Activated CD4-positive, alpha-beta T cell treated with anti-CD3 and anti-CD28 coated beads, Interleukin-2, amount 10 ng/mL, durations not matched to agents 7 days and 5 days (primary cell): Measurements from ENCODE around the gene IGF2R. TPM values are rescaled to one million over a fixed set of nuclear protein-coding genes. Genes with fewer than 3 reads are reported as not detected.
A peak's percentile ranks its signal among the peaks of the same experiment; 100 is the strongest.

Source experiments
- CTCF ChIA-PET: fragments of 350-600 bp; sonication (Branson Sonifier 250); formaldehyde crosslinking; loops from one replicate; lab custom pipeline; 2021; ENCODE audit warnings: antibody characterized with exemption; lab: Charles Lee
- POLR2A ChIA-PET: fragments of 350-600 bp; sonication (Branson Sonifier 250); formaldehyde crosslinking; loops from one replicate; lab custom pipeline; 2021; ENCODE audit warnings: antibody characterized with exemption; lab: Charles Lee
- DNase-seq: peaks from one replicate; pipeline ENCODE4 v3.0.0-alpha.2; 2020
- H3K27ac Mint-ChIP-seq: one replicate; pipeline ENCODE4 v1.8.0; 2021; ENCODE audit warnings: mild to moderate bottlenecking, moderate library complexity, mixed read lengths
- H3K27me3 Mint-ChIP-seq: one replicate; pipeline ENCODE4 v1.8.0; 2021; ENCODE audit warnings: mixed read lengths
- H3K36me3 Mint-ChIP-seq: one replicate; pipeline ENCODE4 v1.8.0; 2021; ENCODE audit warnings: low read depth, mixed read lengths
- H3K4me1 Mint-ChIP-seq: one replicate; pipeline ENCODE4 v1.8.0; 2021; ENCODE audit warnings: mixed read lengths
- H3K4me3 Mint-ChIP-seq: one replicate; pipeline ENCODE4 v1.8.0; 2021; ENCODE audit warnings: mild to moderate bottlenecking, moderate library complexity, mixed read lengths
- H3K9me3 Mint-ChIP-seq: one replicate; pipeline ENCODE4 v1.8.0; 2021; ENCODE audit warnings: mixed read lengths
- total RNA-seq, 2 experiments: library from RNA; stranded (reverse); gene quantifications; one replicate each; pipeline ENCODE4 v1.2.3, GENCODE V29; 2021

The IGF2R gene
- total RNA-seq, 2 experiments from 2014 or later: 62.8 to 65.0 TPM

DNA sequence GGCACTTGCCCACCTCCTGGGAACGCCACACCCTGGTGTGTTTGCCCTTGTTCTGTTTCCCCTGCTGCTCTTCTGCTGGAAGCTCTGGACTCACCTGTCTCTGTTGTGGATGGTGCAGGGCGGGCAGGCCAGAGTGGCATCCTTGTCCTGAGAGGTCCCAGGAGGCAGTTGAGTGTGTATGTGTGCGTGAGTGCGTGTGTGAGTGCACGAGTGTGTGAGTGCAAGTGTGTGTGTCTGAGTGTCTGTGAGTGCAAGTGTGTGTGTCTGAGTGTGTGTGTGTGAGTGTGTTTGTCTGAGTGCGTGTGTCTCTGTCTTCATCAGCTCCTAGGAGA is 12.2 kb downstream of the IGF2R start:
- Mint-ChIP-seq H3K9me3 (no peaks in the 10 kb centered on the region), H3K4me1 (peaks cover 86% of the 10 kb centered on the region)

GRCh38 chr6:159981403-159982245 is 12.7 kb downstream of the IGF2R start:
- H3K36me3 Mint-ChIP-seq: peaks cover 8% of the 10 kb centered on the region
- H3K4me1 Mint-ChIP-seq: peaks cover 88% of the 10 kb centered on the region
- CTCF ChIA-PET: interaction anchor here (0.6 to 2.4 kb wide), 9 partner anchors 9 to 162 kb away, joined by 3 to 9 read pairs (median 3); no protein-coding TSS in a partner anchor
- H3K9me3 Mint-ChIP-seq: no peaks in the 10 kb centered on the region
- peak overlapping the region; percentile 54 for H3K4me3 Mint-ChIP-seq
- peak overlapping the region; percentile 88 for H3K27ac Mint-ChIP-seq
- no peaks in the 10 kb centered on the region for H3K27me3 Mint-ChIP-seq
- POLR2A ChIA-PET: no interaction called here
- DNase-seq: peak; percentile 56

More for the DNA sequence above, 12.2 kb downstream of the IGF2R start:
- H3K27me3 Mint-ChIP-seq: no peaks in the 10 kb centered on the region
- DNase-seq: no peak
- CTCF ChIA-PET: interaction anchor here (0.8 to 2.2 kb wide), 4 partner anchors 17 to 47 kb away, joined by 3 to 5 read pairs (median 4); no protein-coding TSS in a partner anchor
- POLR2A ChIA-PET: no interaction called here
- H3K36me3 Mint-ChIP-seq: peaks cover 8% of the 10 kb centered on the region
- peak overlapping the region; percentile 88 for H3K27ac Mint-ChIP-seq
- peak overlapping the region; percentile 48 for H3K4me3 Mint-ChIP-seq

GRCh38 chr6:159982731-159983506 is 14.0 kb downstream of the IGF2R start:
- CTCF ChIA-PET: interaction anchor here (0.9 to 2.4 kb wide), 6 partner anchors 12 to 45 kb away, joined by 3 to 9 read pairs (median 4); no protein-coding TSS in a partner anchor
- Mint-ChIP-seq H3K36me3 (peaks cover 8% of the 10 kb centered on the region), H3K27me3 (no peaks in the 10 kb centered on the region), H3K4me3 (peak overlapping the region; percentile 54), H3K4me1 (peaks cover 82% of the 10 kb centered on the region), H3K9me3 (no peaks in the 10 kb centered on the region), H3K27ac (peak overlapping the region; percentile 88)
- DNase-seq: peak; percentile 37
- POLR2A ChIA-PET: interaction anchor here (0.6 kb wide), 1 partner anchor 12 kb away, joined by 3 read pairs; no protein-coding TSS in a partner anchor

GRCh38 chr6:159983641-159984080 is 14.8 kb downstream of the IGF2R start:
- peaks cover 79% of the 10 kb centered on the region for H3K4me1 Mint-ChIP-seq
- DNase-seq: no peak

GRCh38 chr6:159984268-159984786 is 15.4 kb downstream of the IGF2R start:
- POLR2A ChIA-PET: no interaction called here
- peaks cover 5% of the 10 kb centered on the region for H3K9me3 Mint-ChIP-seq
- CTCF ChIA-PET: interaction anchor here (0.8 to 1.1 kb wide), 2 partner anchors 11 to 28 kb away, joined by 3 to 6 read pairs; no protein-coding TSS in a partner anchor

More at GRCh38 chr6:159983641-159984080, 14.8 kb downstream of the IGF2R start:
- H3K27ac Mint-ChIP-seq: peak overlapping the region; percentile 79
- H3K4me3 Mint-ChIP-seq: peak overlapping the region; percentile 28
- peaks cover 10% of the 10 kb centered on the region for H3K36me3 Mint-ChIP-seq
- ChIA-PET CTCF (interaction anchor here (0.8 to 2.4 kb wide), 5 partner anchors 10 to 31 kb away, joined by 3 to 9 read pairs (median 4); no protein-coding TSS in a partner anchor), POLR2A (interaction anchor here (0.6 kb wide), 1 partner anchor 12 kb away, joined by 3 read pairs; no protein-coding TSS in a partner anchor)
- H3K9me3 Mint-ChIP-seq: peaks cover 2% of the 10 kb centered on the region
- no peaks in the 10 kb centered on the region for H3K27me3 Mint-ChIP-seq

GRCh38 chr6:159985296-159985945 is 16.5 kb downstream of the IGF2R start:
- H3K27me3 Mint-ChIP-seq: no peaks in the 10 kb centered on the region
- peaks cover 78% of the 10 kb centered on the region for H3K4me1 Mint-ChIP-seq
- peaks cover 11% of the 10 kb centered on the region for H3K36me3 Mint-ChIP-seq
- H3K4me3 Mint-ChIP-seq: no peak overlapping the region
- POLR2A ChIA-PET: interaction anchor here (1.0 kb wide), 1 partner anchor 29 kb away, joined by 3 read pairs; no protein-coding TSS in a partner anchor
- peaks cover 5% of the 10 kb centered on the region for H3K9me3 Mint-ChIP-seq
- DNase-seq: no peak
- CTCF ChIA-PET: no interaction called here
- H3K27ac Mint-ChIP-seq: no peak overlapping the region

More at GRCh38 chr6:159984268-159984786, 15.4 kb downstream of the IGF2R start:
- no peak for DNase-seq
- H3K27me3 Mint-ChIP-seq: no peaks in the 10 kb centered on the region
- H3K27ac Mint-ChIP-seq: no peak overlapping the region
- peaks cover 78% of the 10 kb centered on the region for H3K4me1 Mint-ChIP-seq
- peaks cover 11% of the 10 kb centered on the region for H3K36me3 Mint-ChIP-seq
- no peak overlapping the region for H3K4me3 Mint-ChIP-seq

- no peak for DNase-seq
- H3K27ac Mint-ChIP-seq: no peak overlapping the region
- ChIA-PET POLR2A (no interaction called here), CTCF (no interaction called here)
- H3K36me3 Mint-ChIP-seq: peaks cover 36% of the 10 kb centered on the region
- no peaks in the 10 kb centered on the region for H3K27me3 Mint-ChIP-seq
- peaks cover 42% of the 10 kb centered on the region for H3K4me1 Mint-ChIP-seq
- peaks cover 9% of the 10 kb centered on the region for H3K9me3 Mint-ChIP-seq
- H3K4me3 Mint-ChIP-seq: no peak overlapping the region
Observed at GRCh38 chr6:159988983-159989454, 20.1 kb downstream of the IGF2R start.

- Mint-ChIP-seq H3K27ac (no peak overlapping the region), H3K4me3 (no peak overlapping the region), H3K4me1 (peaks cover 41% of the 10 kb centered on the region), H3K27me3 (no peaks in the 10 kb centered on the region), H3K9me3 (peaks cover 12% of the 10 kb centered on the region), H3K36me3 (peaks cover 44% of the 10 kb centered on the region)
- DNase-seq: no peak
- POLR2A ChIA-PET: no interaction called here
- CTCF ChIA-PET: interaction anchor here (0.6 to 1.9 kb wide), 2 partner anchors 26 to 1298 kb away, joined by 3 to 7 read pairs; no protein-coding TSS in a partner anchor
Observed at GRCh38 chr6:159989492-159990480, 20.9 kb downstream of the IGF2R start.

DNA sequence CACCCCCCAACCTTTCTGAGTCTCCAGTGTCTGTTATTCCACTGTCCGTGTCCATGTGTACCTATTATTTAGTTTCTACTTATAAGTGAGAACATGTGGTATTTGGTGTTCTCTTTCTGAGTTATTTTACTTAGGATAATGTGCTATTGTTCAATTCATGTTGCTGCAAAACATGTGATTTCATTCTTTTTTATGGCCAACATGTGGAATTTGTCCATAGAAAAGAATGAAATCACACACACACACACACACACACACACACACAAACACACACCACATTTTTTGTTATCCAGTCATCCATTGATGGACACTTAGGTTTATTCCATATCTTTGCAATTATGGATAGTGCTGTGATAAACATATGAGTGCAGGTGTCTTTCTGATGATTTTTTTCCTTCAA is 23.5 kb downstream of the IGF2R start:
- ChIA-PET POLR2A (no interaction called here), CTCF (interaction anchor here (1.3 to 1.8 kb wide), 2 partner anchors 8 to 23 kb away, joined by 4 to 5 read pairs; no protein-coding TSS in a partner anchor)
- Mint-ChIP-seq H3K27me3 (no peaks in the 10 kb centered on the region), H3K4me3 (no peak overlapping the region), H3K27ac (no peak overlapping the region), H3K9me3 (peaks cover 17% of the 10 kb centered on the region), H3K4me1 (peaks cover 37% of the 10 kb centered on the region), H3K36me3 (peaks cover 60% of the 10 kb centered on the region)
- DNase-seq: no peak

GRCh38 chr6:159995405-159995804 is 26.5 kb downstream of the IGF2R start:
- ChIA-PET CTCF (interaction anchor here (0.6 kb wide), 2 partner anchors 29 to 79 kb away, joined by 4 read pairs; no protein-coding TSS in a partner anchor), POLR2A (interaction anchor here (0.7 to 1.1 kb wide), 2 partner anchors 12 to 21 kb away, joined by 3 read pairs; no protein-coding TSS in a partner anchor)
- peaks cover 34% of the 10 kb centered on the region for H3K4me1 Mint-ChIP-seq
- peaks cover 19% of the 10 kb centered on the region for H3K9me3 Mint-ChIP-seq
- no peak for DNase-seq
- no peak overlapping the region for H3K27ac Mint-ChIP-seq
- no peak overlapping the region for H3K4me3 Mint-ChIP-seq
- no peaks in the 10 kb centered on the region for H3K27me3 Mint-ChIP-seq
- peaks cover 81% of the 10 kb centered on the region for H3K36me3 Mint-ChIP-seq
